ENCODE data around the gene EIF4A2.
"Not testable (repeated sequence)": the region's sequence is repeated elsewhere in the genome, so short reads cannot be mapped to it uniquely, and the experiment has no call there.

Gene EIF4A2

GRCh38 chr3:186818956-186819355 is 35.6 kb downstream of the EIF4A2 start:
- no peak for DNase-seq (ENCODE audit: low read depth)

DNA sequence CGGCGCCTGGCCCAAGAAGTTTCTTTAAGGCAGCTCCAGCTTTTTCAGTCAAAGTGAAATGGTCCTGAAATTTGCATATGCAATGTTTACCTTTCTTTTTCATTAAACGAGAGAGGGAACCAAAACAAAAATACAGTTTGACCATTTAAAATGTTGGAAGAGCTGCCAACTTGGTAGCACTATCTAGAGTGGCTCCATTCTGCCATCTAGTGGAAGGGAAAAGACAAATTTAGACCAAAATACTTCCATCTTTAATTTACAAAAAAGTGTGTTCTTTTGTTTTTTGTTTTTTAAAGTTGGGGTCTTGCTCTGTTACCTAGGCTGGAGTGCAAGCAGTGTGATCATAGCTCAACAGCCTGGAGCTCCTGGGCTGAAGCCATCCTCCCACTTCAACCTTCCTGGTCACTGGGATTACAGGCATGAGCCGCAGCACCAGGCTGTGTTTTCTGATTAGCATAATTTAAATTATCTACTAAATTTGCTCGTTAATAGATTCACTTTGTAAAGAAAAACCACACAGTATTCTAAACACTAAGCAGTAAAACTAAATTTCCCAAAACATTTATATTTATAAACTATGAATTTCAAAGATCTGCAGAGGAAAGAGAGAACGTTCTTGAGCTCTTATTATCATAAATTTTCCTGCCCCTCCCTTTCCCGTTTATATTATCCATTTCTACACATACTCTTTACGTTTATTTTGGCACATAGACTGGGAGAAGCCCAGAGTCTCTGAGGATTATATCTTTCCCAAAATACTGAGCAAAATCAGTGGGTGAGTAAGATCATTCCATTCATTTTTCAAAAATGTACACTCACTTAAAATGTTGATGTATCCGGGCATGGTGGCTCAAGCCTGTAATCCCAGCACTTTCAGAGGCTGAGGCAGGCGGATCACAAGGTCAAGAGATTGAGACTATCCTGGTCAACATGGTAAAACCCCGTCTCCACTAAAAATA is 38.3 kb downstream of the EIF4A2 start:
- DNase-seq (ENCODE audit: low read depth): no peak

DNA sequence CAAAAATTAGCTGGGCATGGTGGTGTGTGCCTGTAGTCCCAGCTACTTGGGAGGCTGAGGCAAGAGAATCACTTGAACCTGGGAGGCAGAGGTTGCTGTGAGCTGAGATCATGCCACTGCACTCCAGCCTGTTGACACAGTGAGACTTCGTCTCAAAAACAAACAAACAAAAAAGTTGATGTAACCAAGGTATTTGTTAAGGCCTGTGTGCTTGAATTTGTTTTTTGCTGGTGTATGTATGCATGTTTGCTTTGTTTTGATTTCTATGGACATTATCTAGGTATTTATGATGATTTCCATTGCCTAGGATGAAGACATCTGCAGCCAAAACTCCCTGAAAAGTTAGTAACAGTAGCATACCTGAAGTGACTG is 39.0 kb downstream of the EIF4A2 start:
- DNase-seq (ENCODE audit: low read depth): not testable (repeated sequence)

DNA sequence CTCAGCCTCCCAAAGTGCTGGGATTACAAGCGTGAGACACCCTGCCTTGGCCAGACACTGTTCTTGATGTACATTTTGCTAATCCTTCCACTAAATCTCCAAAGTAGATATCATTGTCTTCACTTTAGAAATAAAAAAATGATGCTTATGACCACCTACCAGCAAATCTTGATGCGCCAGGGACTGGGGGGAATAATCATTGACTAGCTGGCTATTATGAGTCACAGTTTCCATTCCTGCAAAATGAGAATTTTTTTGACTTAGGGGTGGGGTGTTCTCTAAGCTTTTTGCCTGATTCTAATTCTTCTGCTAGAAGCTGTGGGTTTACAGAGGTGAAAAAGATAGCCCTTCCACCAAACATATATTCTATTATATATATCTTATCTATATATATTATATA is 40.0 kb downstream of the EIF4A2 start:
- no peak for DNase-seq (ENCODE audit: low read depth)

DNA sequence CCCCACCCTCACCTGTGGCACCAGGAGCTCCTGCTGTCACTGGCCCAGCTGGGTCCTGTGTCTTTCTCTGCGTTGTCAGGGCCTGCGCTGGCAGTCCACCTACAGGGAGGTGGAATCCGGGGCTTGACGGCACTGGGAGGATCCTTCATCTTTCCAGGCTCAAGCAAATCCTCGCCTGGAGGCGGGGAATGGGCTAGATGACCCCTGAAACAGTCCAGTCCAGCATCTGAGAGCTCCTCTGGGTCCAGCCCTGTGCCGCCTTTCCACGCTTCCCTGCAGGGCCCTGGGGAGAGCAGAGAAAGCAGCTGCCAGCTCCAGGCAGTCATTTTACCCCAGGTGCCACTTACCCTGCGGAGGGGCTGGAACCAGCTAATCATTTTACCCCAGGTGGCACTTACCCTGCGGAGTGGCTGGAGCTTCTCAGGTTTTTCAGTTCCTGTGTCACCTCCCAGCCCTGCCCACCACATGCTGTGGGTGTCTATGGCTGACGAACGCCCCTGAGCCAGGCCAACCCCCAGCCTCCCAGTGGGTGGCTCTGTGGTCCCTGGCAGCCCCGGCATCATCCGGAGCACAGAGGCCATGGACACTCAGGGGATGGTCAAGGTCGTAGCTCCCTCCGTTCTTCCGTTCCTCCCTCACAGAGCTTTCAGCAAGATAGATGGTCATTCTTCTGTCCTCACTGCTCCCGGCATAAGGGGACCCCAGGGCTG is 41.2 kb downstream of the EIF4A2 start:
- no peak for DNase-seq (ENCODE audit: low read depth)

GRCh38 chr3:186825294-186825821 is 42.0 kb downstream of the EIF4A2 start:
- DNase-seq (ENCODE audit: low read depth): no peak

DNA sequence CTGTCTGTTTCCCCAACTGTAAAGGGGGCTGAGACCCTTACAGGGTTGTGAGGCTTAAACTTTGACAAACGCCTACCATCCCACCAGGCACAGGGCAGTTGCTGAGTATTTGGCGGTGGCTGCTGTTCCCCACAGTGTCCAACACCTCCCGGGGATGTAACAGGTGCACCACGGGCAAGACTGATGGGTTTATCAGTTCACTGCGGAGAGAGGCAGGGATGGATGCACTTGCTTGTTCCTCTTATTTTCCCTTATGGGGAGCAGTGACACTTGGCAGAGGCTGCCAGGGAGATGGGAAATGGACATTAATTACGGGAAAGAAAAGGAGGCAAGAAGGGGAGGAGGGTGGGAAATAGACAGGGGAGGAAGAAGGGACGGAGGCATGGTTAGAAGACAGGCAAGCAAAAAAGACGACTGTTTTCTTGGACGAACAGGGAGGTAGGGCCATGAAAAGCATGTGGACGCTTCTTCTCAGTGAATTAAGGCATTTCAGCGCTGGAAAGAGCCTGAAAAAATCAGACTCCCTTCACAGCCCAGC is 42.6 kb downstream of the EIF4A2 start:
- DNase-seq (ENCODE audit: low read depth): no peak

- no peak for DNase-seq (ENCODE audit: low read depth)
These were observed 43.1 kb downstream of the EIF4A2 start for GRCh38 chr3:186826410-186826975.

DNA sequence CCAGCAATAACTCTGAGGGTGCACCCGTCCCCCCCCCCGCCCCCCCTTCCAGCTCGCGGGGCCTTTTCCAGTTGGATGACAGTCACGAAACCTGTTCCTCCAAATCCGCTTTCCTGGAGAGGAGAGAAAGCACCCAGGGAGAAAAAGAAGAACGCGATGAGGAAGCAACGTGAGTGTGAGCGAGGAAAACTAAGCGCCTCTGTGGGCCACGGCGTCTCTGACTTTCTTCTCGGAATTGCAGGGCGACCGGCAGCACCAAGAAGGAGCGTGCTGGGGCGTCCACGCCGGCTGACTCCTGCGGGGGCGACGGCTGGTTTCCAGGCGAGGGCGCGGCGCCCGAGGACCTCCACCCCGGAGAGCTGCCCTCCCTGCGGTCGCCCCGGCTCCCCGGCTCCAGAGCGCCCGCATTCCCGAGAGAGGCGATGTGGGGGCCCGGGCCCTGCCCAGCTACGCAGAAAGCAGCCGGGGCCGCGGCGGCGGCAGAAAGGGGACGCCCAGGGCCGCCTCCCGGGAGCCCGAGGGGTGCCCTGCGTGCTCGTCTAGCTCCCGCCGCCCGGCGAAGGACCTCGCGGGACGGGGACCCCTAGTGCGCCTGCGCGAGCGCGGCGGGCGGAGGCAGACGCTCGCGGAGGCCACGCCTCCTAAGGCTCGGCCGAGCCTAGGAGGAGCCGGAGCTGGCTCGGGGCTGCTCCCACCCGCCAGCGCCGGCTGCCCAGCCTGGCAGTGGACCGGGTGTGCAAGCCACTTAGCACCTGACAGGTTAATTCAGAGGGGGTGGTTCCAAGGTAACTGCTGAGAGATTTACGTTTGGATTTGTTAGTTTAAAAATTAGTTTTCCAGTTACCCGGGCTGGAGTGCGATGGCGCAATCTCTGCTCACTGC is 43.8 kb downstream of the EIF4A2 start:
- DNase-seq (ENCODE audit: low read depth): peak; percentile 74

- no peak for DNase-seq (ENCODE audit: low read depth)
These were observed 45.0 kb downstream of the EIF4A2 start for GRCh38 chr3:186828340-186828739.

GRCh38 chr3:186831798-186832197 is 48.4 kb downstream of the EIF4A2 start:
- no peak for DNase-seq (ENCODE audit: low read depth)

- DNase-seq (ENCODE audit: low read depth): no peak
These were observed 48.9 kb downstream of the EIF4A2 start for GRCh38 chr3:186832276-186832675.
